GM19238 (cell line): ENCODE measurements around the gene MACROD2.

Experiments used
- DNase-seq: peaks from one replicate; pipeline ENCODE4 v3.0.0; 2011; ENCODE audit warnings: low spot score; ENCODE audit not compliant: insufficient read length

The MACROD2 gene

GRCh38 chr20:15923030-15923776 lies 1927.9 kb downstream of the MACROD2 start:
- no peak for DNase-seq

- no peak for DNase-seq
These were observed 1929.2 kb downstream of the MACROD2 start for GRCh38 chr20:15924556-15924955.

- no peak for DNase-seq
These were observed 1930.1 kb downstream of the MACROD2 start for GRCh38 chr20:15925376-15925775.

- no peak for DNase-seq
These were observed 1932.8 kb downstream of the MACROD2 start for GRCh38 chr20:15927893-15928650.

- no peak for DNase-seq
These were observed 1933.6 kb downstream of the MACROD2 start for GRCh38 chr20:15928946-15929345.

- DNase-seq, result no peak
These were observed 1935.3 kb downstream of the MACROD2 start for GRCh38 chr20:15930311-15931305.

- no peak for DNase-seq
These were observed 1936.6 kb downstream of the MACROD2 start for GRCh38 chr20:15931897-15932296.

GRCh38 chr20:15937179-15937578 lies 1941.9 kb downstream of the MACROD2 start:
- DNase-seq, result peak; percentile 7

GRCh38 chr20:15938847-15939246 lies 1943.5 kb downstream of the MACROD2 start:
- no peak for DNase-seq

GRCh38 chr20:15940127-15940526 lies 1944.8 kb downstream of the MACROD2 start:
- no peak for DNase-seq

GRCh38 chr20:15942130-15942529 lies 1946.8 kb downstream of the MACROD2 start:
- no peak for DNase-seq

GRCh38 chr20:15945289-15945688 lies 1950.0 kb downstream of the MACROD2 start:
- no peak for DNase-seq

- DNase-seq, result no peak
These were observed 1954.1 kb downstream of the MACROD2 start for GRCh38 chr20:15949391-15949790.

GRCh38 chr20:15951658-15952057 lies 1956.3 kb downstream of the MACROD2 start:
- no peak for DNase-seq

- DNase-seq, result no peak
These were observed 1962.8 kb downstream of the MACROD2 start for GRCh38 chr20:15958142-15958541.

GRCh38 chr20:15965165-15965564 lies 1969.8 kb downstream of the MACROD2 start:
- no peak for DNase-seq

- no peak for DNase-seq
These were observed 1972.0 kb downstream of the MACROD2 start for GRCh38 chr20:15967334-15967733.

- DNase-seq, result no peak
These were observed 1980.9 kb downstream of the MACROD2 start for GRCh38 chr20:15976047-15976736.

- DNase-seq, result no peak
These were observed 1981.7 kb downstream of the MACROD2 start for GRCh38 chr20:15977026-15977425.

GRCh38 chr20:15977758-15978157 lies 1982.4 kb downstream of the MACROD2 start:
- no peak for DNase-seq
